ENCODE results near the gene DERL3. TPM values are rescaled to one million over a fixed set of nuclear protein-coding genes. Genes with fewer than 3 reads are reported as not detected.

The DERL3 gene
- total RNA-seq, 1 donor from 2014 or later = 1.1 TPM

GRCh38 chr22:23846081-23846469 lies 7.3 kb upstream of the DERL3 start:
- DNase-seq (ENCODE audit: low spot score) = no peak
- H2AFZ ChIP-seq (replicated peaks) = no peak overlapping the region
- H3F3A ChIP-seq (ENCODE audit: low read depth) = peaks cover 21% of the 10 kb centered on the region
- H3K27ac Mint-ChIP-seq = peak overlapping the region; percentile 53
- peaks cover 11% of the 10 kb centered on the region for H3K27me3 Mint-ChIP-seq (ENCODE audit: insufficient read depth, low read depth)
- H3K36me3 Mint-ChIP-seq = no peaks in the 10 kb centered on the region
- H3K9me3 Mint-ChIP-seq = no peaks in the 10 kb centered on the region
- no peaks in the 10 kb centered on the region for H3K36me3 ChIP-seq
- no peaks in the 10 kb centered on the region for H3K79me2 ChIP-seq (ENCODE audit: low read depth)
- no peak overlapping the region for H3K27ac ChIP-seq
- H3K4me1 Mint-ChIP-seq = peaks cover 40% of the 10 kb centered on the region
- H3K9me3 ChIP-seq (ENCODE audit: low read depth) = no peaks in the 10 kb centered on the region
- no peak overlapping the region for H3K4me2 ChIP-seq
- no peak overlapping the region for H3K4me3 Mint-ChIP-seq
- H4K20me1 ChIP-seq (ENCODE audit: low read depth) = no peaks in the 10 kb centered on the region
- H3K4me3 ChIP-seq = no peak overlapping the region
- H3K9ac ChIP-seq = no peak overlapping the region
- peaks cover 10% of the 10 kb centered on the region for H3K27me3 ChIP-seq
- peaks cover 30% of the 10 kb centered on the region for H3K4me1 ChIP-seq
- no peak for TF ChIP-seq CTCF (IDR thresholded peaks at IDR 0.05)
- no peak for TF ChIP-seq EZH2phosphoT487 (IDR thresholded peaks at IDR 0.05)
- TF ChIP-seq EZH2 (IDR thresholded peaks at IDR 0.05) = no peak

GRCh38 chr22:23845265-23846080 lies 6.7 kb upstream of the DERL3 start:
- H2AFZ ChIP-seq (replicated peaks) = no peak overlapping the region
- Mint-ChIP-seq H3K36me3 (no peaks in the 10 kb centered on the region), H3K27me3 (ENCODE audit: insufficient read depth, low read depth) (peaks cover 13% of the 10 kb centered on the region)

GRCh38 chr22:23844739-23845202 lies 6.0 kb upstream of the DERL3 start:
- no peak overlapping the region for H3K27ac ChIP-seq
- Mint-ChIP-seq H3K4me3 (peak overlapping the region; percentile 32), H3K9me3 (no peaks in the 10 kb centered on the region), H3K27ac (no peak overlapping the region), H3K27me3 (ENCODE audit: insufficient read depth, low read depth) (peaks cover 17% of the 10 kb centered on the region), H3K4me1 (peaks cover 39% of the 10 kb centered on the region), H3K36me3 (no peaks in the 10 kb centered on the region)
- no peak overlapping the region for H3K9ac ChIP-seq
- no peaks in the 10 kb centered on the region for H4K20me1 ChIP-seq (ENCODE audit: low read depth)
- H3K79me2 ChIP-seq (ENCODE audit: low read depth) = no peaks in the 10 kb centered on the region
- H3K36me3 ChIP-seq = no peaks in the 10 kb centered on the region
- no peaks in the 10 kb centered on the region for H3K9me3 ChIP-seq (ENCODE audit: low read depth)
- TF ChIP-seq EZH2phosphoT487 (IDR thresholded peaks at IDR 0.05) (no peak), EZH2 (IDR thresholded peaks at IDR 0.05) (no peak), CTCF (IDR thresholded peaks at IDR 0.05) (no peak)
- H2AFZ ChIP-seq (replicated peaks) = no peak overlapping the region
- peaks cover 30% of the 10 kb centered on the region for H3K4me1 ChIP-seq
- DNase-seq (ENCODE audit: low spot score) = no peak
- peaks cover 5% of the 10 kb centered on the region for H3K27me3 ChIP-seq
- peaks cover 26% of the 10 kb centered on the region for H3F3A ChIP-seq (ENCODE audit: low read depth)
- no peak overlapping the region for H3K4me3 ChIP-seq
- H3K4me2 ChIP-seq = no peak overlapping the region

More at GRCh38 chr22:23845265-23846080, 6.7 kb upstream of the DERL3 start:
- no peak for DNase-seq (ENCODE audit: low spot score)
- H3F3A ChIP-seq (ENCODE audit: low read depth) = peaks cover 21% of the 10 kb centered on the region
- Mint-ChIP-seq H3K27ac (peak overlapping the region; percentile 53), H3K4me1 (peaks cover 41% of the 10 kb centered on the region), H3K9me3 (no peaks in the 10 kb centered on the region), H3K4me3 (no peak overlapping the region)
- H3K4me3 ChIP-seq = no peak overlapping the region
- no peaks in the 10 kb centered on the region for H4K20me1 ChIP-seq (ENCODE audit: low read depth)
- TF ChIP-seq CTCF (IDR thresholded peaks at IDR 0.05) (no peak), EZH2phosphoT487 (IDR thresholded peaks at IDR 0.05) (no peak), EZH2 (IDR thresholded peaks at IDR 0.05) (no peak)
- no peak overlapping the region for H3K4me2 ChIP-seq
- no peak overlapping the region for H3K9ac ChIP-seq
- H3K4me1 ChIP-seq = peaks cover 30% of the 10 kb centered on the region
- H3K9me3 ChIP-seq (ENCODE audit: low read depth) = no peaks in the 10 kb centered on the region
- H3K36me3 ChIP-seq = no peaks in the 10 kb centered on the region
- peaks cover 5% of the 10 kb centered on the region for H3K27me3 ChIP-seq
- H3K79me2 ChIP-seq (ENCODE audit: low read depth) = no peaks in the 10 kb centered on the region
- no peak overlapping the region for H3K27ac ChIP-seq
